GM18507 (cell line): Measurements from ENCODE around the gene TKFC.
A peak's percentile ranks its signal among the peaks of the same experiment; 100 is the strongest.

Experiments
- DNase-seq: peaks from one replicate; pipeline ENCODE4 v3.0.0; 2011; ENCODE audit warnings: low read depth; ENCODE audit not compliant: insufficient read length; ENCODE audit errors: extremely low spot score
- FAIRE-seq: peaks from 2 replicates; lab custom pipeline; 2011; peaks lifted over from hg19 to GRCh38; lab: Jason Lieb, UNC

Gene TKFC

DNA sequence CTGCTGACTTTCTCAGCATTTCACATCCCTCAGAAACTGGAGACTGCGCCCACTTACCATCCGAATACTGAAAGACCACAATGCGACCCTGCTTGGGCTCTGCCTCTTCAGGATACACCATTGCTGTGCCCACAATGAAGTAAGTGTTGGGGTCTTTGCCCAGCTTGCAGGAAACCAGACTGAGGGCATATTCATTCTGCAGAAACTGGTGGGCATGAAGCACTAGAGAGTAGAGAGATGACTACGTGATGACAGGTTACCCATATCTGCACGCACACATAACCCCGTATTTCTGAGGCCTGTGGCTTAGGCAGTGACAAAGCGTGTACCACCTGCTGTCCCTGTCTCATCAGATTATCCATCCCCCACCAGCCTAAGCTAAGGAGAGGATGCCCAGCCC, 23.3 kb upstream of the TKFC start:
- DNase-seq (no peak), FAIRE-seq (no peak)

DNA sequence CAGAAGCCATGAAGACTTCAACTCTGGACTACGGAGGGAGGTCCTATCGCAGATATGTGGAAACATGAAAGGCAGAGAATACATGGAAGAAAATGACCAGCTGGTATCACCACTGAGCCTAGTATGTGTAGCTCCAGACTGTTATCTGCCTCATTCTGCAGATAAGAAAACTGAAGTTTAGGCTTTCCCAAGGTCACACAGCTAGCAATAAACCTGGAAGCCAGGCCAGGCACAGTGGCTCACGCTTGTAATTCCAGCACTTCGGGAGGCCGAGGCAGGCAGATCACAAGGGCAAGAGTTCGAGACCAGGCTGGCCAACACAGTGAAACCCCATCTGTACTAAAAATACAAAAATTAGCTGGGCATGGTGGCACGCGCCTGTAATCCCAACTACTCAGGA, 22.3 kb upstream of the TKFC start:
- FAIRE-seq (no peak), DNase-seq (no peak)

DNA sequence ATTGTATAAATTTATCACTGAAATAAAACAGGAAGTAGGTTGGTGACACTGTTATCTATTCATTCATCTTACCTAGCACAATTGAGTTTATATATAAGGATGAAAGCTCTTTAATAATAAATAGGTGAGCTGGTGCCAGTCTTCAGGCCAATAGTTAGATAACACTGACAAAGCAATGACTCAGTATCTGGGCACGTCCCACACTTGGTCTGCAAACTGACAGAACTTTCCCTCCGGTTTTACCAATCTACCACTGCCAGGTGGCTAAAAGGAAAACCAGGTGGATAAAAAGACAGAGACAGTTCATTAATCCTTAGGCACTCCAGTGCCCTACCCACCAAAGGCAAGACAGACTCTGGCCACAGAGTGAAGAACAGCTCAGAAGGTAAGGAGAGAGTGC, 17.8 kb upstream of the TKFC start:
- no peak for DNase-seq
- no peak for FAIRE-seq

DNA sequence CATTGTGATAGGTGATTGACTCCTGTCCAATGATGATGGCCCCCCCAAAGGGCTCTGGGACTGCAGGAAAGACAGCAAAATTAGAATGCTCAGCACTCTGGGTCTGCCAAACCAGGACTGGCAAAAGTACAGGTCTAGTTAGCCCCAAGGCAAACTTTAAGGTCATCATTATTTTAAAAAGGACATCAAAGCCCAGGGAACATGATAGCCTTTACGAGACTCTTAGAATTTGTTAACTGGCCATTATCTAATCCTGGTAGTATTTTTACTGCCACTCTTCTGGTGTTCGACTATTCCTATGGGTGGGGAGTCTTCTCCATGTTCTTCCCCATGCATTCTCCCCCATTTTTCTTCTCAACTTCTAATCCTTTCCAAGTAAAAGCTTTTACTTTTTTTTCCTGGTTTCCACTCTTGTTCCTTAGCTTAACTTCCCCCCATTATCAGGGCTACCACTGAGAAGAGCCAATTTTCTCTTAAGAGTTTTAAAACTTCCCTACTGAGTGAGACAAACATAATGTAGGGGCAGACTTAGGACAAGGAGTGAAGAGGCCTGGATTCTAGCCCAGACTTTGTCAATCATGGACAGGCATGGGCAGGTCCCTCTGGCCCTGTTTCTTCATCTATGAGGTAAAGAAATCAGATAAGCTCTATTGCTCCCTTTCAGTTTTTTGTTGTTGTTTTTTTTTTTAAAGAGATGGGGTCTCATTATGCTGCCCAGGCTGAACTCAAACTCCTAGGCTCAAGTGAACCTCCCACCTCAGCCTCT, 7.2 kb upstream of the TKFC start:
- FAIRE-seq (no peak), DNase-seq (no peak)

DNA sequence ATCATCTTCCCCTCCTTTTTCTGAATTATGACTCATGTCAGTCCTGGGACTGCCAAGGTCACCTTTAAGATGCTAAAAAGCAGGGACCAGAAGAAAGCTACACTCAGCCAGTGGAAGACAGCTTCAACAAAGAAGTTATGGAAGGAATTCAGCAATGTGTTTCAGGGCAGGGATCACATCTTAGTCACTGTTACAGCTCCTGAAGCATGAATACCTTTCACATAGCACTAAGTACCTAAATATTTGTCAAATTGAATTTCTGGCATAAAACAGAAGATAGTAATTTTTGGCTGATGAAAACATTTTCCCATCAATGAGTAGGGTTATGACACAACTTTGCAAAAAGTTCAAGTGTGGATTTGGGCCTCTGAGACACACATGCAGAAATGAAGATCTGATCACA, 5.4 kb upstream of the TKFC start:
- DNase-seq (no peak), FAIRE-seq (no peak)

DNA sequence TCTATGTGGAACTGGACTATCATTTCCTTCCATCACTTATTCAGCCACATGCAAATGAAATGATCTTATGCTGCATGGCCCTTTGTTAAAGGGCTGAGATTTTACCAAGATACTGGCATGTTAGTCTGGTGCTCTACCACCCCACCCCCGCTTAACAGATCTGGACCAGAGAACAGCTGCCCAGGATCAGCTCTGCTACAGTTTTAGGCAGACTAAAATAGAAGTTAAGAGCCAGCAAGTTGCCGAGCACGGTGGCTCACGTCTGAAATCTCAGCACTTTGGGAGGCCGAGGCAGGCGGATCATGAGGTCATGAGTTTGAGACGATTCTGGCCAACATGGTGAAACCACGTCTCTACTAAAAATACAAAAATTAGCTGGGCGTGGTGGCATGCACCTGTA, 4.7 kb upstream of the TKFC start:
- DNase-seq (no peak), FAIRE-seq (no peak)

DNA sequence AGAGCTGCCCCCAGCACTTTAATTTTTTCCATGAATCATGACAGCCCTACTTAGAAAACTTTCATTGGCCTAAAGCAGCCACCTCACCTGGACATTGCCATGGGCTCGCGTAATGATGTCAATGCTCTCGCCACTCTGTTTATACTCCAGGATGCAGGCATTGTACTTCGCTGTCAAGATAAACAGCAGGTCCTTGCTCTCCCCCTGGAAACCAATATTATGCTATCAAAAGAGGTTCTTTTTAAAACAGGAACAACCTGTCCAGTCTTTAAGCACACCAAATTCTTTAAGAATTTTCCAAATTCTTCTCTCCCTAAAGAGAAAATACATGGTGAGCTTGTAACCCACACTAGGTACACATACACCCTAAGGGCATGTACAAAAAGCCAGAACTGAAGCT, 3.2 kb upstream of the TKFC start:
- DNase-seq: no peak
- no peak for FAIRE-seq

DNA sequence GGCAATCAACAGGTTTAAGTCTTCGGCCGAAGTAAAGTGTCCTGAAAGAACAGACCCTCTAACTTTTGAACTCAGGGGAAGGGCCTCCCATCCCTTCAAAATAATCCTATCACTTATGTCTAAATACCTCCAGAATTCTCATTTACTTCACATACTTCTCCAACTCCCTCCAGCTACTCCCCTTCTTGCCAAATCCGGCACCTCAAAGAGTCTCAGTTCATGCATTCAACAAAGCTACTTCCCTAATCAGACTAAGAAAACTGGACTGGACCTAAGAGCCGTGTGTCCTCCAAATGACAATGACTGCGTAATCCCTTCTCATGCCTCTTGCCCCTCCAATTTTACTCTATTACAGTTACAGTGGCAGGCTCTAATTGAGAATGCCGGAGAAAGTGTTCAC, 1.4 kb upstream of the TKFC start:
- FAIRE-seq (no peak), DNase-seq (no peak)

DNA sequence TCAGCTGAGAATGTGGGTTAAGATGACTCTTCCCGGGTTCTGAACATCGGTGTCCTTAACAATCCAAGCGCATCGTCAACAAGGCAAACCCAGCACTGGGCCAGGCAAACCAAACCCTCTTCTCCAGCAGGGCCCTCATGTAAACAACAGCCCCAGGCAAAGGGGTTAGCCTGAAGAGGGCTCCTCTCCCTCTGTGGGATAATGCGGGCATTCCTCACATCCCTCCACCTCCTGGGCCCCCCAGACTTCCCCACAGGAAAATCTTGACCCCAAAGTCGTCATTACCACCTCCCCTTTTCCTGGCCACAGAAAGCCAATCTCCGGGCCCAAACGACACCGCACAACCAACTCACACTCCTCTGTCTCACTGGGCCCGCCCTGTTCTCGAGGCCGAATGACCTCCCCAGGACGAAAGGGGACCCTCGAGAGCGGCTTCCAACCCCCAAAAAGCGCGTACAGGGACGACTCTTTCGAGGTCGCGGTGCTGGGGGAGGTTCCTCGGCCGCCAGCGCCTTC, 689 bp upstream of the TKFC start:
- FAIRE-seq (no peak), DNase-seq (no peak)

DNA sequence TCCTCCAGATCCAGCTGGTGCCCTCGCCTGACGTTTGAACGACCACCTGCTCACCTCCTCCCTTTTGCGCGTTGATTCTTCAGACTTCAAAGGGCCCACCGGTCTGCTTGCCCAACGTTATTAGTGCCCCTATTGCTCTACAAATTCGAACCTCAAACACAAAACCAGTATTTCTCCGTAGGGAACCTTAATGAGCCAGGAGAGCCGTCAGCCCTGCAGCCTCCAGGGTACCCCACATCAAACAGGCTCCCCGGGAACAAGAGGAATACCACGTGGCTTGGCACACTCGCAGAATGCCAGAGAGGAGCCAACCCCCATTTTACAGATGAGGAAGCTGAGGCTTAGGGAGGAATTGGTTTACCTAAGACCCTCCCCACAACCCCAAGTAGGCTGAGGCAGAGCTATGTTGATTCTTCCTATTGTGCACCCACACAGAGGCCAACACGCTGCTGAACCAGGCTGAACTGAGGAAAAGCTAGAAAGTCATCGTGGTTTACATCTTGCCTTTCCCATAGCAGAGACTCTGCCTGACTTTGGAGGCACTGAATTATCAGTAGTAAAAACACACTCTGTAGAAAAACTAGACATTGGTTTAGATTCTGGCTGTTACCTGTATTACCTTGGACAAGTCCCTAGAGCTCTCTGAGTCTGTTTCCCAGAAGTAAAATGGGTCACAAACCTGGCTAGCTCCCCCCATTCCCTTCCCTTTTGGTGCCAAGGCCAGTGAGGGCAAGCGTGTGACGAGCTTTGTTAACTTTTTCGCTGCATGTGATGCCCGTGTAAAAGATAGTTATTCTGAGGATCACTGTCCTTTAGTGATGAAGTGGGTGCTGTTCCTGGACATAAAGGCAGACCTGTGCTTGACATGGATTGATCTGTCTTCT, 764 bp downstream of the TKFC start:
- DNase-seq: no peak
- FAIRE-seq: no peak

DNA sequence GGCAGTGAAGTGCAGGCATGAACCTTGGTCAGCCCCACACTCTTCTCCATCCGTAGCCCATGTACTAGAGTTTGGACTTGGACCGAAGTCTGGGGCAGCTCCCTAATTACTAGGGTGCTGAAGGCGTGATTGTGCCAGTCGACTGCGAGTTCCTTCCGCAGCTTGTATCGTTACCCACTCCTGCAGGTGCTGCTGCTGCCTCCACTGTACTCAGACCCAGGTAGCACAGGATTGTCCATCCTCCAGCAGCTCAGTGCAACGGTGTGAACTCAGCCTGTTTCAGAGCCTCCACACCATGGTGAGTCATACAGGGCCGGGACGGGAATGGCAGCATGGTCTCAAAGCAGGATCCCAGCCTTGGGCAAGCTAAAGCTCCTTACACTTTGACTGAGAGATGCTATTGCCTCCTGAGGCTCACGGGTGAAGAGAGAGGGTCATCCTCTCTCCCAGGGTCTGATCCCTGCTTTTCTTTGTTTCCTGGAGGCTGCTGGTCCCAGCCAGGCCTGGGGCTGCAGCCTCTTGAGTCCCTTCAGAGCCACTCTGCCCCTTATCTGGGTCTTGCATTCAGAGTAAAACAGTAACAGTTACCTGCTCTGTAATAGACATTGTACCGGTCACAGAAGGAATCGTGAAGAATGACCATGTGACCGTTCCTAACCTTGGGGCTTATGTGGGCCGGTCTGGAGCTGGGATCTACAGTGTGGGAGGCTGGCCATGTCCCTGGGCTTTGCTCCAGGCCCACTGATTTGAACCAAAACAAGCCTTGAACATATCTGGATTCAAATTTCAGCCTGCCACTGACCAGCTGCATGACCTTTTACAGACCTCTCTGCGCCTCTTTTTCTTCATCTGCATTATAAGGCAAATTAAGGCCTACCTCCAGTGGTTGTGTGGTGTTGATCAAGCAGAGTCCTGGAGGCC, 1.7 kb downstream of the TKFC start:
- FAIRE-seq: no peak
- DNase-seq: no peak

DNA sequence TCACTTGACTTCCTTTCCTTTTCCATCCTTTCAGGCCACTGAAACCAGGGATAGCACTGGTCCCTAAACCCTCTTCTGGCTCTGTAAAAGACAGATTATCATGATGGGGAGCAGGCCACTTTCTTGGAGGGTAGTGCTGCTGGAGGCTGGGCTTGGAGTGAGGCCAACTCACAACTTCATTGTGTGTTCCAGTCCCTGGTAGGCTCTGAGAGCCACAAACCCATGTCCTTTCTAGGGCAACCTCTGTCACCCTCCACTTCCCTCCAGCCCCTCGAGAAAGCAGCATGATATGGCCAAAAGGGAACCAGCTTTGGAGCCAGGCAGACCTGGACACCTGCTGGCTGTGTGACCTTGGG, 2.3 kb downstream of the TKFC start:
- no peak for FAIRE-seq
- DNase-seq: no peak

DNA sequence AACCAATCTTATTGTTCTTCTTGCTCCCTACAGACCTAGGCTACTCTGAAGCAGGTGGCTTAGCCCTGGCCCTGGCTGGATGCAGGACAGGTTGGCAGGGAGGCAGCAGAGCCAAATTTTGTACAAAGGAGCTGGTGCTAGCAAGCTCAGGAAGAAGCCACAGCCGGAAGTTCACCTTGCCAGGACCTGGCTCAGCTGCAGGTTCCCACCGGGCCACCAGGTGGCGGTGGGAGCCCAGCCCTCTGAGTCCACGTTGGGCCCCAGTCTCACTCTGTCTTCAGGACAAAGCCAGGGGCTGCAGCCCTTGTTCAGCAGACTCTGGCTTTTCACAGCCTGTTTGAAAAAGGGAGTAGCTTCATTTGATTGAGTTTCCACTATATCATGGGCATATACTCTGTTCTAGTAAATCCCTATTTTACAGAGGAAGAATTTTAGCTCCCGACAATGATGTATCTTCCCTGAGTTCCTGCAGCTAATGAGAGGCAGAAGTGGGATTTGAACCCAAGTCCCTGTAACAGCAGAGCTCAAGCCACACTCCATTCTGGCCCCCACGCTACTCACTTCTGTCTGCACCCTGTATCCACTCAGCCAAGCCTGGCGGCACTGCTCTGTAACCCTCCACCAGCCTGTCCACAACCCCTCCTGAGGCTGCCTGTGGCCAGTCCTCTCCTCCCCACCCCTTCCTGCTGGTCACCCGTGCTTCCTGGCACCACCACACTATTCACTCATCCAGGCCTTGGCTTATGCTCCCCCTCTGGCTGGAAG, 3.3 kb downstream of the TKFC start:
- DNase-seq: peak; percentile 81
- FAIRE-seq: peak; percentile 50

DNA sequence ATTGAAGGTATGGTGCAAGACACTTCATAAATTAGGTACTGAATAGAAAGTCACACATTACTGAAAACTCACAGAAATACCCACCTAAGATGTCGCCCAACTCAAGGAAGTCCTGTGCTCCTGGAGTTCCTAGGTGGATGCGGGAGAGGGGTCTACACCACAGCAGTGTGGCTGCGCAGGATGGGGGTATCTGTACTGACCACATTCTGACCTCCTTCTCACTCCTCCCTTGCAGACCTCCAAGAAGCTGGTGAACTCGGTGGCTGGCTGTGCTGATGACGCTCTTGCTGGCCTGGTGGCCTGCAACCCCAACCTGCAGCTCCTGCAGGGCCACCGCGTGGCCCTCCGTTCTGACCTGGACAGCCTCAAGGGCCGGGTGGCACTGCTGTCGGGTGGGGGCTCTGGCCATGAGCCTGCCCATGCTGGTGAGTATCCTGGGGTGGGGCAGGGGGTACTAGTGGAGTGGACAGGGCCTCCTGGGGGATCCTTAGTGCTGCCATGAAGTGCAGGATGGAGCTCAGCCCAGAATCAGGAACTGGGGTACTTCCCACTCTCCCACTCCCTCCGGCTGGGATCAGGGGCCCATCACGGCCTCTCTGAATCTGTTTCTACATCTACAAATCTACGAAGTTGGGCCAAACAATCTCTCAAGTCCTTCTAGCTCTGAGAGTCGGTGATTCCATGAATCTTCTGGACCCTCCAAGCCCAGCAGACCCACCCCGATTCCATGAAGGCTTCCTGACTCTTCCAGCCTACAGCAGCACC, 4.9 kb downstream of the TKFC start:
- DNase-seq: no peak
- FAIRE-seq: no peak

DNA sequence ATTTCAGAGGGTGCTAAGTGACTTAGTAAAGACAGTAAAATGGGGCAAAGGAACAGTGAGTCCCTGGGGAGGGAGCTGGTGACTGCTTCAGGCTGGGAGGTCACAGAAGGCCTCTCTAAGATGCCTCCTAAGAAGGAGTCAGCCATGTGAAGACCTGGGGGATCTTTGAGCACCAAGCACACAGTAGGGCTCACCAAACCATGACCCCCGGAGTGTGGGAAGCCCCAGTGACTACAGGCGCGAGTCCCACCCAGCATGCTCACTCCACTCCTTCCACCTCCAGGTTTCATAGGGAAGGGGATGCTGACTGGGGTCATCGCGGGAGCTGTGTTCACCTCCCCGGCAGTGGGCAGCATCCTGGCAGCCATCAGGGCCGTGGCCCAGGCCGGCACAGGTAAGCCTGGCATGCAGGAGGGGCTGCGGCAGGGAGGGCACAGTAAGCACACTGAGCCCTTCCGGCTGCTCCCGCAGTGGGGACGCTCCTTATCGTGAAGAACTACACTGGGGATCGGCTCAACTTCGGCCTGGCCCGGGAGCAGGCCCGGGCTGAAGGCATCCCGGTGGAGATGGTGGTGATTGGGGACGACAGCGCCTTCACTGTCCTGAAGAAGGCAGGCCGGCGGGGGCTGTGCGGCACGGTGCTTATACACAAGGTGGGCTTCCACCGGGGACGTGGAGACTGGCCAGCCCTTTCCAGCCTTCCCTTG, 5.9 kb downstream of the TKFC start:
- FAIRE-seq (no peak), DNase-seq (no peak)

DNA sequence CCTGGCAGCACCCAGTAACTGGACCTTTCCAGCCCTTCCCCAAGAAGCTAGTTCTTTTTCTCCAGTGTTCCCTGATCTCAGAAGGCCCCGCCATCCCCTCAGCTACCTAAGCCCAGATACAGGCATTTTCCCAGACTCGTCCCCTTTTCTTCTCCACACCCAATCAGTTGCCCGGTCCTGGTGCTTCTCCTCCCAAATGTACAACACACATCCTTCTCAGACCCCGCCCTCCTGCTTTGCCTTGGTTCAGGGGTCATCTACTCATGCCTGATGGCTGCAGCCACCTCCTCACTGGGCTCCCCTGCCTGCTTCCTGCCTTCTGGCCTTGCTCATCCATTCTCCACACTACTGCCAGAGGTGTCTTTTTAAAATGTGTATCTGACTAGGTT, 6.5 kb downstream of the TKFC start:
- DNase-seq (no peak), FAIRE-seq (no peak)

DNA sequence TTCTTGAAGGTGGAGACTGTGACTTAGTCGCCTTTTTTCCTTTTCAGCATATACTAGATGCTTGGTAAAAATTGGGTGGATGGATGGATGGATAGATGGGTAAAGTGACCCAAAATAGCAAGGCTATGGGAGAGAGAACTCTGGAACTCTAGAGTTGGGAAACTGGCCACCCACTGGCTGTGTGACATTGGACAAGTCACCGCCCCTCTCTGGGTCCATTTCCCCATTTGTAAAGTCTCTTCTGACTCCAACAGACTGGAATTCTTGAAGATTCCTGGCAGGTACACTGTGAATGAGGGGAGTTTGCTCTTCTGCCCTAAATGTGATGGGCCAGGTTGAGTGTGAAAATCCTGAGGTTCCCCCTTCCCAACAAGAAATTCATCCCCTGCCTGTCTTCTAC, 8.0 kb downstream of the TKFC start:
- no peak for FAIRE-seq
- no peak for DNase-seq

DNA sequence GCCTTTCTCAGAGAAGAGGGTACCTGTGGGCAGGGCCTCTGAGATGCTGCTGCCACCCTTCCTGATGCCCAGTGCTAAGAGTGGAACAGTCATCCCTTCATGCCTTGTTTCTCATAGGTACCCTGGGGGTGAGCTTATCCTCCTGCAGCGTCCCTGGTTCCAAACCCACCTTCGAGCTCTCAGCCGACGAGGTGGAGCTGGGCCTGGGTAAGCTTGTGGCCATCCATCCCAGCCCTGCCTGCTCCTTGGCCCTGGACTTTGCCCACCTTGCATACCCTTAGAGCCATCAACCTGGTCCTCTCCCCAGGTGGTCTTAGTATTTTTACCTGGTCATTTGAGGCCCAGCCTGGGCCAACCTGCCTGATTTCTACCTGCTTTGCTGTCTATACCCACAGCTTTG, 8.7 kb downstream of the TKFC start:
- no peak for DNase-seq
- no peak for FAIRE-seq
